Measurements from ENCODE around the gene CREB5.

CREB5 gene

GRCh38 chr7:28408960-28409715, 3.2 kb upstream of the CREB5 start:
- H2AFZ ChIP-seq (ENCODE audit: low read depth, low read length): no peak overlapping the region
- no peaks in the 10 kb centered on the region for H3K79me2 ChIP-seq (ENCODE audit: insufficient read depth, low read length)
- ATAC-seq (ENCODE audit: insufficient read depth, low read depth): peak; percentile 62
- H3K27ac ChIP-seq (ENCODE audit: low read length): no peak overlapping the region
- peak overlapping the region; percentile 44; the same call in 1 of the 2 replicates for H3K4me2 ChIP-seq (ENCODE audit: insufficient read depth, low read length)
- H3K9ac ChIP-seq (ENCODE audit: low read depth, low read length): no peak overlapping the region
- no peaks in the 10 kb centered on the region for H3K36me3 ChIP-seq (ENCODE audit: insufficient read depth, low read length)
- no peaks in the 10 kb centered on the region for H3K9me3 ChIP-seq (ENCODE audit: insufficient read depth, low read length, severe bottlenecking)
- H4K20me1 ChIP-seq (ENCODE audit: insufficient read depth, low read length): 0 out of 2 replicates have a peak, but pooled peaks cover 4% of the 10 kb centered on the region
- H3K4me3 ChIP-seq (ENCODE audit: low read depth in 1 of 2, low read length in 2 of 2): no peak overlapping the region; a peak in 1 of 4 replicates
- H3K27me3 ChIP-seq (ENCODE audit: insufficient read depth, low read length, poor library complexity): peaks cover 50% of the 10 kb centered on the region
- DNase-seq: peak; percentile 53
- TF ChIP-seq EZH2 (IDR thresholded peaks at IDR 0.05; ENCODE audit: borderline replicate concordance, low read depth, low read length, severe bottlenecking) (peak; percentile 76), CTCF (IDR thresholded peaks at IDR 0.05; ENCODE audit: borderline replicate concordance, extremely low read depth, low read length, poor library complexity, severe bottlenecking) (no peak)
- peaks cover 5% of the 10 kb centered on the region for H3K4me1 ChIP-seq (ENCODE audit: insufficient read depth, low read length)

DNA sequence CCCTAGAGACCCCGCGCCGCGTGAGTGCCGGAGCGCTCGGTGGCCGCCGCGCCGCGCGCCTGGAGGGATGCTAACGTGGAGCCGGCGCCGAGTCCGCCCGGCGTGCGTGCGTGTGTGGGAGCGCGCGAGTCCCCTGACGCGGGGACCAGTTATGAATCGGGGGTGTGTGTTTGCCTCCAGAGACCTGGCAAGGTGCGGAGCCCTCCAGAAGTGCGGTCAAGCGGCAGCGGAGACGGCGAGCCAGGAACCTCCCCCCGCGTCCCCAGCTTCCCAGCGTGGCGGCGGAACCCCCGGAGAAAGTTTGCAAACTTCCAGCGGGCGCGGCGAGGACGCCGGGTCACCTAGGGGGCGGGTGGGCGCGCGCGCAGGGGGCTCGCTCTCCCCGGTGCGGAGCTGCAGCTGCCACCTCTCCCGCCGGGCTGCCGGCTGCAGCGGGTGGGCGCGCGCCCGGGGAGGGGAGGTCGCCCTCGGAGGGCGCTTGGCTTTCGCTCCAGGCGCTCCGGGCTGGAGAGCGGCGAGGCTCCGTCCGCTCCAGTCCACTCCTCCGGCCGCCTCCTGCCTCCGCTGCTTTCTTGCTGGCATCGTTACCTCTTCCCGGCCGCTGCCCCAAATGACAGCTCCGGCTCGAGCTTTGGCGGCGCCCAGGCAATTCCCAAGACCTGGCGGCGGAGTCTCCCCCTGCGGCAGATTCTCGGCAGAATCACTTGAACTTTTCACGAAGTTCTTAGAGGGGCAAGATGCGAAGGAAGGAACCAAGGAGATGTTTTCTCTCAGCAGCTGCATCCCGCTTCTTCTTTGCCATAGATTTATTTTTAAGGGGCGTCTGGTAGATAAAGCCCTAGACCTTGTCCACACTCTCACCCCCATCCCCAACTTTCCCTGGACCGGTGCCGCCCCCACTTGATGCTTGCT, 2.3 kb upstream of the CREB5 start:
- Histone ChIP-seq H3K4me1 (ENCODE audit: insufficient read depth, low read length) (peaks cover 5% of the 10 kb centered on the region), H3K4me2 (ENCODE audit: insufficient read depth, low read length) (no peak overlapping the region), H3K4me3 (ENCODE audit: low read depth in 1 of 2, low read length in 2 of 2) (no peak overlapping the region), H3K79me2 (ENCODE audit: insufficient read depth, low read length) (no peaks in the 10 kb centered on the region), H3K36me3 (ENCODE audit: insufficient read depth, low read length) (no peaks in the 10 kb centered on the region), H3K9me3 (ENCODE audit: insufficient read depth, low read length, severe bottlenecking) (no peaks in the 10 kb centered on the region), H4K20me1 (ENCODE audit: insufficient read depth, low read length) (0 out of 2 replicates have a peak, but pooled peaks cover 4% of the 10 kb centered on the region), H3K27me3 (ENCODE audit: insufficient read depth, low read length, poor library complexity) (peaks cover 50% of the 10 kb centered on the region), H3K27ac (ENCODE audit: low read length) (no peak overlapping the region), H3K9ac (ENCODE audit: low read depth, low read length) (no peak overlapping the region), H2AFZ (ENCODE audit: low read depth, low read length) (no peak overlapping the region)
- DNase-seq (no peak), ATAC-seq (ENCODE audit: insufficient read depth, low read depth) (no peak)
- TF ChIP-seq CTCF (IDR thresholded peaks at IDR 0.05; ENCODE audit: borderline replicate concordance, extremely low read depth, low read length, poor library complexity, severe bottlenecking): no peak
- peak; percentile 4 for TF ChIP-seq EZH2 (IDR thresholded peaks at IDR 0.05; ENCODE audit: borderline replicate concordance, low read depth, low read length, severe bottlenecking)

- TF ChIP-seq CTCF (IDR thresholded peaks at IDR 0.05; ENCODE audit: borderline replicate concordance, extremely low read depth, low read length, poor library complexity, severe bottlenecking) (no peak), EZH2 (IDR thresholded peaks at IDR 0.05; ENCODE audit: borderline replicate concordance, low read depth, low read length, severe bottlenecking) (peak; percentile 71)
- Histone ChIP-seq H3K9ac (ENCODE audit: low read depth, low read length) (no peak overlapping the region), H4K20me1 (ENCODE audit: insufficient read depth, low read length) (0 out of 2 replicates have a peak, but pooled peaks cover 4% of the 10 kb centered on the region), H3K4me3 (ENCODE audit: low read depth in 1 of 2, low read length in 2 of 2) (no peak overlapping the region), H3K27me3 (ENCODE audit: insufficient read depth, low read length, poor library complexity) (peaks cover 57% of the 10 kb centered on the region), H3K36me3 (ENCODE audit: insufficient read depth, low read length) (no peaks in the 10 kb centered on the region), H3K27ac (ENCODE audit: low read length) (no peak overlapping the region), H3K4me2 (ENCODE audit: insufficient read depth, low read length) (no peak overlapping the region), H3K79me2 (ENCODE audit: insufficient read depth, low read length) (no peaks in the 10 kb centered on the region), H3K4me1 (ENCODE audit: insufficient read depth, low read length) (peaks cover 5% of the 10 kb centered on the region), H2AFZ (ENCODE audit: low read depth, low read length) (no peak overlapping the region), H3K9me3 (ENCODE audit: insufficient read depth, low read length, severe bottlenecking) (no peaks in the 10 kb centered on the region)
- no peak for ATAC-seq (ENCODE audit: insufficient read depth, low read depth)
- no peak for DNase-seq
These were observed 1.4 kb upstream of the CREB5 start for GRCh38 chr7:28410628-28411531.

Measured in DND-41 (cell line).